ENCODE measurements around the gene GRIP2. TPM values are rescaled to one million over a fixed set of nuclear protein-coding genes. Genes with fewer than 3 reads are reported as not detected.

The GRIP2 gene
- total RNA-seq, 1 donor: 1.4 TPM

DNA sequence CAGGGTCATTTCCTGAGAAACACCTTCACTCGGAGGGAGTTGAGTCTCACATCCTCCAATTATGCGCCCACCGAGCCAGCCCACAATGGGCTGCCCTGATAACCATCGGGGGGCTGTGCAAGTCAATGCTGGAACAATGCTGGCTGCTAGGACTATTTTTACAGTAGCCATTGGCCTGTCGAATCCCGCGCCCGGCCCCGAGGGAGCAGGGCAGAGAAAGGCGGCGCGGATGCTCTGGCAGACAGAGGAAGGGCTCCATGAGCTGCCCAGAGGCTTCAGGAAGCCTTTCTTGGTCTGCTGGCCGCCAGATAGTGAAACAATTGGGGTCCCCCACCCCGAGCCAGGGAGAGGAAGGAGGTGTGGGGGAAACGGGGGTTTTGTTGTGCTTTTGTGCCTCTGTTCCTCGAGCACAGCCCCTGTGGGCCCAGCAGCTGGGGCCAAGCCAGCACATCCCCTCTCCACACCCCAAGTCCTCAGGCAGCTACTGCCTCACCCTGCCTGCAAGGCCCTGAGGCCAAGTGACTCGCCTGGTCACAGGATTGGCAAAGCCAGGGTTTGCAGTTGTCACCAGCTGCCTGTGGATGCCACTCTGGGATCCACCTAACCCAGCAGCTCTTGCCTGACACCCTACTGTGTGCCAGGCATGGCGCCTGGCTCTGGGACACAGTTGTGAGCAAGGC is 98.8 kb downstream of the GRIP2 start:
- peaks cover 53% of the 10 kb centered on the region for H3K79me2 ChIP-seq (ENCODE audit: insufficient read depth, low read length)
- DNase-seq (ENCODE audit: insufficient read length, low spot score, missing footprints): peak; percentile 72
- H3K27ac ChIP-seq (ENCODE audit: low read depth, low read length): no peak overlapping the region
- peaks cover 38% of the 10 kb centered on the region for H3K36me3 ChIP-seq (ENCODE audit: insufficient read depth, low read length)
- H3K4me2 ChIP-seq (ENCODE audit: insufficient read depth, low read length): no peak overlapping the region
- no peak overlapping the region for H3K4me3 ChIP-seq (ENCODE audit: insufficient read depth, low read length)
- peaks cover 28% of the 10 kb centered on the region for H3K4me1 ChIP-seq (ENCODE audit: insufficient read depth, low read length)
- H3K9me3 ChIP-seq (ENCODE audit: low read depth, low read length): no peaks in the 10 kb centered on the region
- TF ChIP-seq, protein P1, sequence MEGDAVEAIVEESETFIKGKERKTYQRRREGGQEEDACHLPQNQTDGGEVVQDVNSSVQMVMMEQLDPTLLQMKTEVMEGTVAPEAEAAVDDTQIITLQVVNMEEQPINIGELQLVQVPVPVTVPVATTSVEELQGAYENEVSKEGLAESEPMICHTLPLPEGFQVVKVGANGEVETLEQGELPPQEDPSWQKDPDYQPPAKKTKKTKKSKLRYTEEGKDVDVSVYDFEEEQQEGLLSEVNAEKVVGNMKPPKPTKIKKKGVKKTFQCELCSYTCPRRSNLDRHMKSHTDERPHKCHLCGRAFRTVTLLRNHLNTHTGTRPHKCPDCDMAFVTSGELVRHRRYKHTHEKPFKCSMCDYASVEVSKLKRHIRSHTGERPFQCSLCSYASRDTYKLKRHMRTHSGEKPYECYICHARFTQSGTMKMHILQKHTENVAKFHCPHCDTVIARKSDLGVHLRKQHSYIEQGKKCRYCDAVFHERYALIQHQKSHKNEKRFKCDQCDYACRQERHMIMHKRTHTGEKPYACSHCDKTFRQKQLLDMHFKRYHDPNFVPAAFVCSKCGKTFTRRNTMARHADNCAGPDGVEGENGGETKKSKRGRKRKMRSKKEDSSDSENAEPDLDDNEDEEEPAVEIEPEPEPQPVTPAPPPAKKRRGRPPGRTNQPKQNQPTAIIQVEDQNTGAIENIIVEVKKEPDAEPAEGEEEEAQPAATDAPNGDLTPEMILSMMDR (IDR thresholded peaks at IDR 0.05; ENCODE audit: extremely low read depth, low read depth, low read length): no peak
- peaks cover 69% of the 10 kb centered on the region for H4K20me1 ChIP-seq (ENCODE audit: insufficient read depth, low read length)
- no peak overlapping the region for H2AFZ ChIP-seq (ENCODE audit: low read length)
- no peaks in the 10 kb centered on the region for H3K27me3 ChIP-seq (ENCODE audit: insufficient read depth, low read length)

DNA sequence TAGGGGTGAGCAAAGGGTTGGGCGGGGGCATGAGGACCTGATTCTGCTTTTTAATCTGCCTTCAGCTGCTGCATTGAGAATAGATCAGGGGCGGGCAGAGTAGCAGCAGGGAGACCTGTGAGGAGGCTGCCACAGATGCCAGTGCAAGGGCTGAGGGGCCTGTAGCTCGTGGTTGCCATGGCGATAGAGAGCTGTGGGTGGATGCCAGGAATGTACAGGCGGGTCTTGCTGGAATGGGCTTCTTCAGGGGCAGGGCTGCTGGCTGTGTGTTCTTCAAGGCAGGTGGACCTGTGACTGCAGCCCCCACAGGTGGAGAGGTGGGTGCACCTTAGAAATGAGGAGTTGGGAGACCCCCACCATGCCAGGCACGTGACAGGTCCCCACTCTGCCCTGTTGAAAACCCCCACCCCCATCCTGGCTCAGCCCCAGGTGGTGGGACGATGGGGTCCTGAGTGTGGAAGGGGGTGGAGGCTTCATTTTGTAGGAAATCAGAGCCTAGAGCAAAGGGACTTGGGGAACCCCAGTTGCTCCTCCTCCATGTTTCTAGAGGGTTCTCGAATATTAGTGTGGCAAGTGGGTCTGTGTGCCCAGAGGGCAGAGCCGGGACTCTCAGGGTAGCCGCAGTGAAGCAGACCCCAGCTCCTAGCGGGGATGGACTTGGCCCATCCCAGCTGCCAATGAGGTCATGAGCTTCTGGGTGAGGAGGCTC is 99.5 kb downstream of the GRIP2 start:
- H3K27ac ChIP-seq (ENCODE audit: low read depth, low read length): no peak overlapping the region
- peaks cover 53% of the 10 kb centered on the region for H3K79me2 ChIP-seq (ENCODE audit: insufficient read depth, low read length)
- DNase-seq (ENCODE audit: insufficient read length, low spot score, missing footprints): peak; percentile 86
- H4K20me1 ChIP-seq (ENCODE audit: insufficient read depth, low read length): peaks cover 65% of the 10 kb centered on the region
- H3K4me2 ChIP-seq (ENCODE audit: insufficient read depth, low read length): no peak overlapping the region
- TF ChIP-seq, protein P1 (IDR thresholded peaks at IDR 0.05; ENCODE audit: extremely low read depth, low read depth, low read length): no peak
- H3K36me3 ChIP-seq (ENCODE audit: insufficient read depth, low read length): peaks cover 31% of the 10 kb centered on the region
- no peaks in the 10 kb centered on the region for H3K9me3 ChIP-seq (ENCODE audit: low read depth, low read length)
- peaks cover 28% of the 10 kb centered on the region for H3K4me1 ChIP-seq (ENCODE audit: insufficient read depth, low read length)
- no peak overlapping the region for H3K4me3 ChIP-seq (ENCODE audit: insufficient read depth, low read length)
- H2AFZ ChIP-seq (ENCODE audit: low read length): no peak overlapping the region
- no peaks in the 10 kb centered on the region for H3K27me3 ChIP-seq (ENCODE audit: insufficient read depth, low read length)

DNA sequence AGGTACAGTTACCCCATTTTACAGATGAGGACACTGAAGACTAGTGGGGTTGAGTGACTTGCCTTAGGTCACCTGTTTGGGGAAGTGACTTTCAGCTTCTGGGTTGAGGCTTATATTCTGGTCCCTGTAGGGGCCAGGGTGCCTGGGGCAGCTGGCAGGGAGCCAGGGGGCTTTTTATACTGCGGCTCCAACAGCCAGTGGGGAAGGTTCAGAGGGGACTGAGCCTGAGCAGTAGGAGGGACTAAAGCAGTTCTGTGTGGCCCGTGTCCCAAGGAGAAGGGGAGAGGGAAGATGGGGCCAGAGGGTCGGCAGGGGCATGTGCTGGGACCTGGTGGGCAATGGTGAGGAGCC is 100.0 kb downstream of the GRIP2 start:
- Histone ChIP-seq H3K36me3 (ENCODE audit: insufficient read depth, low read length) (peaks cover 27% of the 10 kb centered on the region), H3K4me2 (ENCODE audit: insufficient read depth, low read length) (no peak overlapping the region), H3K4me1 (ENCODE audit: insufficient read depth, low read length) (peaks cover 28% of the 10 kb centered on the region), H3K9me3 (ENCODE audit: low read depth, low read length) (no peaks in the 10 kb centered on the region), H3K27me3 (ENCODE audit: insufficient read depth, low read length) (no peaks in the 10 kb centered on the region), H2AFZ (ENCODE audit: low read length) (no peak overlapping the region), H3K4me3 (ENCODE audit: insufficient read depth, low read length) (no peak overlapping the region), H3K79me2 (ENCODE audit: insufficient read depth, low read length) (peaks cover 53% of the 10 kb centered on the region), H3K27ac (ENCODE audit: low read depth, low read length) (no peak overlapping the region), H4K20me1 (ENCODE audit: insufficient read depth, low read length) (peaks cover 63% of the 10 kb centered on the region)
- DNase-seq (ENCODE audit: insufficient read length, low spot score, missing footprints): peak; percentile 72
- TF ChIP-seq, protein P1 (IDR thresholded peaks at IDR 0.05; ENCODE audit: extremely low read depth, low read depth, low read length): no peak

DNA sequence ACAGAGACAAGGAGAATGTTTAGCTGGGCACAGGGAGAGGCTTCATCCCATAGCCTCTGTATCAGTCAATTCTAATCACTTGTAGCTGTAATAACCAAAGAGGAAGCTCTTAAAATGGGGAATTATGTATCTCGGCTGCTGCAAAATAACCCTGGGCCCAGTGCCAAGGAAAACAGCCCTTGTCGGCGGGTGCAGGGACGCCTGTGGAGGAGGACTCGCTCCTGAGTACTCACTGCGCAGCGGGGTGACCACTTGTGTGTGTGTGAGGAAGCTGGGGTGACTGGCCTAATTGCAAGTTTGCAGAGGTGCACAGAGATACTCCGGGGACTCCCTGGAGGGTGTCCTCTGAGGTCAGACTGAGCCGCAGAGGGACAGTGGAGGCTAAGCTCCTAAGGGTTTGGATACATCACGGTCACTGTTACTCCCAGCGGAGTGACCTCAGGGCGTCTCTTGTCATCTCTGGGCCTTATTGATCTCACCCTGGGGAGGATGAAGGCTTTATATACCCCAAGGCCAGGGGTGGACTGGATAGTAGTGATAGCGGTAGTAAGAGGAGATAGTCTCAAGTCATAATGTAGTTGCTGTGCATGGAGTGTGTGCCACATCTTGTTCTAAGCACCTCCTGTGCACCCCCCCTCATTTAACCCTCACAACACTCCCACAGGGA is 100.5 kb downstream of the GRIP2 start:
- H3K9me3 ChIP-seq (ENCODE audit: low read depth, low read length): no peaks in the 10 kb centered on the region
- H3K4me1 ChIP-seq (ENCODE audit: insufficient read depth, low read length): peaks cover 28% of the 10 kb centered on the region
- H3K36me3 ChIP-seq (ENCODE audit: insufficient read depth, low read length): peaks cover 26% of the 10 kb centered on the region
- H2AFZ ChIP-seq (ENCODE audit: low read length): no peak overlapping the region
- no peaks in the 10 kb centered on the region for H3K27me3 ChIP-seq (ENCODE audit: insufficient read depth, low read length)
- H3K4me3 ChIP-seq (ENCODE audit: insufficient read depth, low read length): no peak overlapping the region
- no peak overlapping the region for H3K27ac ChIP-seq (ENCODE audit: low read depth, low read length)
- TF ChIP-seq, protein P1 (IDR thresholded peaks at IDR 0.05; ENCODE audit: extremely low read depth, low read depth, low read length): no peak
- DNase-seq (ENCODE audit: insufficient read length, low spot score, missing footprints): peak; percentile 87
- peak overlapping the region; percentile 45 for H3K4me2 ChIP-seq (ENCODE audit: insufficient read depth, low read length)
- peaks cover 66% of the 10 kb centered on the region for H4K20me1 ChIP-seq (ENCODE audit: insufficient read depth, low read length)
- peaks cover 53% of the 10 kb centered on the region for H3K79me2 ChIP-seq (ENCODE audit: insufficient read depth, low read length)

Measured in osteoblast (primary cell).